Inflammatory macrophage (primary cell): Measurements from ENCODE around the gene NRN1L.

Experiments used
- DNase-seq, 2 donors: peaks; one replicate each; pipeline ENCODE4 v3.0.0-alpha.2; 2020 to 2022

The NRN1L gene

DNA sequence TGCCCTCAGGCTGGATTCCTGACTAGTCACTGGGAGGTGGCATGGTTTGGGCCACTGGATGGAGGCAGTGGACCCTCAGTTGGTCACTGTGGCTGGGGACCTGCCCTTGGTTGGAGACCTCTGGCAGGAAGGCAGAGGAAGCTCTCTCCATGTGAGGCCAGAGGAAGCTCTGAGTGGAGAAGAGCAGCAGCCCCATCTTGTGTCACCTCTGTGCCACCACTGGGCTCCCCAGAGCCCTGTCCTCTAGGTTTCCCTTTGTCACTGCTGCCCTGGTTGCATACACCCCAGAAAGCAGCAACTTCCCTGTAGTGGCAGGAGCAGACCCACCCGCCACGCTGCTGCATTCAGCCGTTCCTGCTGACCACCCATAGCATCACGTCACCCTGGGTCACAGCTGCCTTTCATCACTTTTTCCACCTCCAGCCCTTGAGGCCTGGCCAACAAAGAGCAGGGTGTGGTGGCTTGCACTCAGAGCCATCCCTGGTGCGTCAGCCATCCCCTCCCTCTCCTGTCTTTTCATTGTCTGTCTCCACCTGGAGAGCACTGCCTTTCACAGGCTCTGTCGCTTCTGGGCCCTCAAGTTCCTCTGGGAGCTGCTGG lies 35.0 kb downstream of the NRN1L start:
- DNase-seq: peak in 1 of 2 donors; percentile 7

GRCh38 chr16:67922221-67922620 lies 37.5 kb downstream of the NRN1L start:
- no peak for DNase-seq

- DNase-seq: no peak
These were observed 38.1 kb downstream of the NRN1L start for GRCh38 chr16:67922740-67923139.

- no peak for DNase-seq
These were observed 38.9 kb downstream of the NRN1L start for GRCh38 chr16:67923414-67924116.

GRCh38 chr16:67924140-67924906 lies 39.6 kb downstream of the NRN1L start:
- DNase-seq: no peak

GRCh38 chr16:67926181-67926750 lies 41.6 kb downstream of the NRN1L start:
- DNase-seq: no peak

DNA sequence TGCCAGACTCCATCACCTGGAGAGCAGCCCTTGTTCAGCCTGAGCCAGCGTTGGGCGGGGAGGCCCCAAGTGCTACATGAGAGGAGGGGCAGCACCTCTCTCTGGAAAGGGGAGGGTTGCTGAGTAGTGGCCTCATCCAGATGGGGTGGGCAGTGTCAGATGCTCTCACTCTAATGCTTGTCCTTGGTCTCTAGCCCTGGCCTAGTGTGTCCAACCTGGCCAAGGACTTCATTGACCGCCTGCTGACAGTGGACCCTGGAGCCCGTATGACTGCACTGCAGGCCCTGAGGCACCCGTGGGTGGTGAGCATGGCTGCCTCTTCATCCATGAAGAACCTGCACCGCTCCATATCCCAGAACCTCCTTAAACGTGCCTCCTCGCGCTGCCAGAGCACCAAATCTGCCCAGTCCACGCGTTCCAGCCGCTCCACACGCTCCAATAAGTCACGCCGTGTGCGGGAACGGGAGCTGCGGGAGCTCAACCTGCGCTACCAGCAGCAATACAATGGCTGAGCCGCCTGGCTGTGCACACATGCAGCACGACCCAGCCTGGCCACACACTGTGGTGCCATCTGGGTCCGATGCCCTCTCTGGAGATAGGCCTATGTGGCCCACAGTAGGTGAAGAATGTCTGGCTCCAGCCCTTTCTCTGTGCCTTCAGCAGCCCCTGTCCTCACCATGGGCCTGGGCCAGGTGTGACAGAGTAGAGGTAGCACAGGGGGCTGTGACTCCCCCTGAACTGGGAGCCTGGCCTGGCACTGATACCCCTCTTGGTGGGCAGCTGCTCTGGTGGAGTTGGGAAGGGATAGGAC lies 42.7 kb downstream of the NRN1L start:
- DNase-seq: no peak

- DNase-seq: no peak
These were observed 43.5 kb downstream of the NRN1L start for GRCh38 chr16:67928147-67928546.

DNA sequence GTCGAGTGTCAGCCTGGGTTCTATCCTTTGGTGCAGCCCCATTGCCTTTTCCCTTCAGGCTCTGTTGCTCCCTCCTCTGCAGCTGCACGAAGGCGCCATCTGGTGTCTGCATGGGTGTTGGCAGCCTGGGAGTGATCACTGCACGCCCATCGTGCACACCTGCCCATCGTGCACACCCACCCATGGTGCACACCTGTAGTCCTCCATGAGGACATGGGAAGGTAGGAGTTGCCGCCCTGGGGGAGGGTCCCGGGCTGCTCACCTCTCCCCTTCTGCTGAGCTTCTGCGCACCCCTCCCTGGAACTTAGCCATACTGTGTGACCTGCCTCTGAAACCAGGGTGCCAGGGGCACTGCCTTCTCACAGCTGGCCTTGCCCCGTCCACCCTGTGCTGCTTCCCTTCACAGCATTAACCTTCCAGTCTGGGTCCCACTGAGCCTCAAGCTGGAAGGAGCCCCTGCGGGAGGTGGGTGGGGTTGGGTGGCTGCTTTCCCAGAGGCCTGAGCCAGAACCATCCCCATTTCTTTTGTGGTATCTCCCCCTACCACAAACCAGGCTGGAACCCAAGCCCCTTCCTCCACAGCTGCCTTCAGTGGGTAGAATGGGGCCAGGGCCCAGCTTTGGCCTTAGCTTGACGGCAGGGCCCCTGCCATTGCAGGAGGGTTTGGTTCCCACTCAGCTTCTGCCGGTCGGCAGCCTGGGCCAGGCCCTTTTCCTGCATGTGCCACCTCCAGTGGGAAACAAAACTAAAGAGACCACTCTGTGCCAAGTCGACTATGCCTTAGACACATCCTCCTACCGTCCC lies 44.1 kb downstream of the NRN1L start:
- peak; percentile 40 to 51 for DNase-seq

DNA sequence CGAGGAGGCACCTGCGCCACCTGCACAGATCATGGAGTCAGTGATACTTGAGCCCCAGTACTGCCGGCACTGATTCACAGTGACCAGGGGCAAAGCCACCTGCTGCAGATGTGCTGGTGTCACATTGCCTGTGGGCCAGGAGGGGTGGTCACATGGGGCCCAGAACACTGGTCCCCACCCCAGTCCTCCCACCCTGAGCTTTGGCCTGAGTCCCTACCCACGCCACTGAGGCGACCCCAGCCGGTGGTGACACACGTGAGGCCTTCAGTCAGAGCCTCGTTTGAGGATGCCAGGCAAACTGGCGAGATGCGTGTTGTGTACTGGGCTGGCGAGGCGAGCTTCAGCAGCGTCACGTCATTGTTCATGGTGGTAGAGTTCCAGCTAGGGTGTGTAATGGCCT lies 45.5 kb downstream of the NRN1L start:
- DNase-seq: no peak

DNA sequence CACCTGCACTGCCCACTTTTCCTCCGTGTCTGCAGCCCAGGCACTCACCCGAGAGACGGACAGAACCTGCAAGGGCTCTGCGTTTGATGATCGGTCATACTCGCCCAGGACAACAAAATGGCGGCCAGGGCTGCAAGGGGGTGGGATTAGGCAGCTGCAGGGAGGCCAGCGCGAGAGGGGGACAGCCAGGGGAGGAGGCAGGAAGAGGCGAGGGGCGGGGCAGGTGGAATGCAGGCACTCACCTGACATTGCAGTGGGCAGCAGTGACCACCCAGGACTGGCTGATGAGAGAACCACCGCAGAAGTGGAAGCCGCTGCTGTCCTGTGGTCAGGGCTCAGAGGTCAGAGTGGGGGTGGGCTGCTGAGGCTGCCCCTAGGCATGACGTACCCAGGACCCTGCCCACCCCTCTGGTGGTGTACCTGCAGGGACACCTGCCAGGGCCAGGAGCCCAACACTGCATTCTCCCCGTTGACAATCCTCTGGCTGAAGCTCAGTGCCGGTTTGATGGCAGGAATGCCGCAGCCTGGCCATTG lies 46.1 kb downstream of the NRN1L start:
- DNase-seq: no peak

DNA sequence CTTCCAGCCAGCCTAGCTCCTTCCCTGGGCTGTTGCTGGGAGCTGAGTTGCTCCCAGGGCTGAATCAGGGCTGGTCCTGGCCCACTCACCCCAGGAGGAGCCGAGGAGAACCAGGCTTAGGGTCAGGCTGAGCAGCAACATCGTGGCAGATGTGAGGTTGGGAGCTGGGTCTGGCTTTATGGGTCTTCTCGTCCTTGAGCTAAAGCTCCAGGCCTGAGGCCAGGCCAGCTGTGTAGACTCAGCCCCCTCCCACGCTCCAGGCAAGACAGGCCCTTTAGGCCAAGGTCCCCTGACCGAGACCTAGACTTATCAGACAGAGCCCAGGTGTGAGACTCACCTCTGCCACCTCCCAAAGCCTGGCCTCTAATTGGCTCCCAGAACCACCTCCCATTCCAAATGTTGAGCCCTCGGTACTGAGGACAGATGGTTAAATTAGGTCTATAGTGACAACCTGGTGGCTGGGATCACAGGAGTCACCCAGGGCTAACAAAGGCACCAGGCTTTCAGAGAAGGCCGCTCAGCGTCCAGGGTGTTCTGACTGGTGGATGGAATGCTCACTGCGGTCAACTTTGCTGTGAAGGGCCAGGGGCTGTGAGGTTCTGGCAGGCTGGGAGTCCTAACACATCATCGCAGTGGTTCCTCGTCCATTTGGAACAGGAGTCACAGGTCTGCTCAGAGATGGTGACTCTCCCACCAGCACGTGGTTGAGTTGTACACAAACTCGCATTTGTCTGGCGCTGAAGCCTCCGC lies 47.2 kb downstream of the NRN1L start, which contains the start of gene CTRL:
CTRL (minus strand) TSS at position 151 of the 750 bp plus-strand sequence; CDS start at position 141, 10 bp downstream.
- no peak for DNase-seq

GRCh38 chr16:67932462-67932840 lies 47.8 kb downstream of the NRN1L start:
- DNase-seq: no peak

- no peak for DNase-seq
These were observed 49.1 kb downstream of the NRN1L start for GRCh38 chr16:67933805-67934204.

DNA sequence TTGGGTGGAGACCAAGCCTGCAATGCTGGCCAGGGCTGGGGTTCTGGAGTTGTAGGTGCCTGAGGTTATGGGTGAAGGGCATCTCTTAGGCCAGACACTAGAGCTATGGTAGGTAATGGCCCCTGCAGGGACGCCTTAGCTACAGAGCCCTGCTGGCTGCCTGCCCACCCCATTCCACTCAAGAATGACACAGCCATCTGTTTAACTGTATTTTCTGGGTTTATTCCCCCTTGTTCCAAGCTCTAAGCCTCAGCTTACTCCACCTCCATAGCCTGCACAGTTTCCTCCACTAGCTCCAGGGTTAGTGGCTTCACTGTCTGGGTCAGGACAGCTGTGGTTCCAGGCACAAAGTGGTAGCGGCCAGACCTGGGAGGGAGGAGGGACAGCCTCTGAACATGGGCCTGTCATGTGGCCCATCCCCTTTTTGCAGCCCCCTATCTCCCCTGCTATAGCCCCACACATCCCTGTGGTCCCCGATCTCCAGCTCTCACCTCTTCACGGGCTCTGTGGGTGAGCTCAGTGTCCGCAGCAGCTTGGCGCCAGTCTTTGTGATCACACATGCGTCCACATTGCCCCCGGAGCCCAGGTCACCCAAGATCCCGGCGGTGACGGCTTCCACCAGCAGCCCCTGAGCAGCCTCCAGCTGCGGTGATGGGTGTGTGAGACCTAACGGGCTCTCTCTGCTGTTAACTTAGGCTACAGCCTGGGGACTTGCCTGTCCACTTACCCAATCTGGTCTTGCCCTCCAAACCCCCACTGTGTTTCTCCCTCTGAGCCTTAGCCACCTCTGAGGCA lies 49.8 kb downstream of the NRN1L start:
- no peak for DNase-seq

- no peak for DNase-seq
These were observed 50.4 kb downstream of the NRN1L start for GRCh38 chr16:67935101-67935401.

DNA sequence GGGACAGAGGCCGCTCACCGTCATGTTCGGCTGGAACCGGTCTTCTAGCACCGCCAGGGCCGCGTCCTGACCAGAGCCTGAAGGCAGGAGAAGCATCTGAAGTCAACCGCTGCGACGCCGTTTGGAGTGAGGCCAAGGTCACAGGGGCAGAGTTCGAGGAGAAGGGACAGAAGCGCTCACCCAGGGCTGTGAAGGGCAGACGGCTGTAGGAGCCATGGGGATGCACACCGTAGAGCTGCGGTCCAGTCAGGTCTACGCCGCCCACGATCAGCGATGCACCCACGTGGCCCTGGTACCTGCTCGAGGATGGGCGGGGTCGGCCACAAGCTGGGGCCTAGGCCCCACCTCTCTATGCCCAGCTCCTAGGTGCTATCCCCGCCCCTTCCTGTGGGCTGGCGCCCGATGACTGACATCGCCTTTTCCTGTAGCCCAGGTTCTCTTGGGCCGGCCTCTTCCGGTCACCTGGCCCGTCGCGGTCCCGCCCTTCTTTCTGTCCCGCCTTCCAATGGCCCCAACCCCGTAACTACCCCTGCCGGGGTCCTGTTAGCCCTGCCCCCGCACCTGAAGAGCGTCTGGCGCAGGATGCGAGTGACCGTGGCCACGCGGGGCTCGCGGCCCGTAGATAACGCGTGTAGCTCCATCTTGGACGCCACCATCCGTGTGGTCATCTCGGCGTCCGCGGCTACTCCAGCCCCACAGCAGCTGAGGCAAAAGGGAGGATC lies 50.9 kb downstream of the NRN1L start:
- DNase-seq: peak; percentile 86 to 92
